Naive B cell (primary cell): Measurements from ENCODE around the gene HEMK1. TPM values are rescaled to one million over a fixed set of nuclear protein-coding genes. Genes with fewer than 3 reads are reported as not detected.

ENCODE experiments used
- ATAC-seq, 2 donors: fragments of 150-1000 bp; cut with Tn5 transposase; 2 replicates each; pipeline ENCODE4 v1.10.0; 2021; ENCODE audit warnings: low read depth in 2 of 2, mild to moderate bottlenecking in 2 of 2, moderate library complexity in 2 of 2
- DNase-seq: peaks from one replicate; pipeline ENCODE4 v3.0.0; 2022
- H3K27ac Mint-ChIP-seq, 6 donors: one replicate each; pipeline ENCODE4 v1.8.0; 2020 to 2022; ENCODE audit warnings: mild to moderate bottlenecking in 6 of 6, mixed read lengths in 6 of 6, moderate library complexity in 5 of 6, inconsistent platforms in 2 of 6
- H3K27me3 Mint-ChIP-seq, 3 donors: one replicate each; pipeline ENCODE4 v1.8.0; 2021 to 2022; ENCODE audit warnings: mixed read lengths in 3 of 3, mild to moderate bottlenecking in 1 of 3
- H3K36me3 Mint-ChIP-seq, 2 donors: one replicate each; pipeline ENCODE4 v1.8.0; 2020 to 2022; ENCODE audit warnings: mixed read lengths in 2 of 2, inconsistent platforms in 1 of 2, mild to moderate bottlenecking in 1 of 2
- H3K4me1 Mint-ChIP-seq, 3 donors: one replicate each; pipeline ENCODE4 v1.8.0; 2020 to 2022; ENCODE audit warnings: mixed read lengths in 3 of 3, inconsistent platforms in 1 of 3, mild to moderate bottlenecking in 1 of 3, moderate library complexity in 1 of 3
- H3K4me3 Mint-ChIP-seq, 8 donors: one replicate each; pipeline ENCODE4 v1.8.0; 2020 to 2022; ENCODE audit warnings: mild to moderate bottlenecking in 8 of 8, mixed read lengths in 8 of 8, moderate library complexity in 8 of 8, inconsistent platforms in 2 of 8
- H3K9me3 Mint-ChIP-seq, 7 donors: one replicate each; pipeline ENCODE4 v1.8.0; 2020 to 2022; ENCODE audit warnings: mixed read lengths in 7 of 7, mild to moderate bottlenecking in 5 of 7, inconsistent platforms in 2 of 7, moderate library complexity in 1 of 7
- polyA plus RNA-seq, 6 donors: library from polyadenylated mRNA; unstranded; fragments of 300-500 nt; fragmentation: Illumina TruSeq; gene quantifications; one replicate each; pipeline ENCODE4 v1.2.3, GENCODE V29; 2021; ENCODE audit warnings: low read depth in 6 of 6

The HEMK1 gene
- polyA plus RNA-seq, 6 donors from 2014 or later, result 18.2 to 44.6 (median 32.8) TPM

- peak overlapping the region in 1 of 8 donors; percentile 69 for H3K4me3 Mint-ChIP-seq
- DNase-seq, result no peak
- H3K4me1 Mint-ChIP-seq, result peaks cover 36 to 60% (median 56%) of the 10 kb centered on the region in 3 donors
- no peaks in the 10 kb centered on the region for H3K27me3 Mint-ChIP-seq
- H3K9me3 Mint-ChIP-seq, result no peaks in the 10 kb centered on the region
- H3K36me3 Mint-ChIP-seq, result no peaks in the 10 kb centered on the region
- peak overlapping the region in 4 of 6 donors; percentile 67 to 81 (median 74) for H3K27ac Mint-ChIP-seq
- ATAC-seq, result no peak
Observed at GRCh38 chr3:50603261-50604109, 34.2 kb downstream of the HEMK1 start.

- Mint-ChIP-seq H3K9me3 (no peaks in the 10 kb centered on the region), H3K4me1 (peaks cover 36 to 61% (median 56%) of the 10 kb centered on the region in 3 donors), H3K36me3 (no peaks in the 10 kb centered on the region), H3K27ac (peak overlapping the region in 3 of 6 donors; percentile 14 to 81 (median 31)), H3K4me3 (no peak overlapping the region), H3K27me3 (no peaks in the 10 kb centered on the region)
- DNase-seq, result no peak
- no peak for ATAC-seq
Observed at GRCh38 chr3:50604110-50604621, 34.8 kb downstream of the HEMK1 start.

GRCh38 chr3:50604628-50605588, 35.6 kb downstream of the HEMK1 start:
- ATAC-seq (peak; percentile 85), DNase-seq (peak; percentile 55)
- Mint-ChIP-seq H3K9me3 (no peaks in the 10 kb centered on the region), H3K36me3 (no peaks in the 10 kb centered on the region), H3K4me1 (peaks cover 36 to 61% (median 50%) of the 10 kb centered on the region in 3 donors), H3K27me3 (no peaks in the 10 kb centered on the region), H3K27ac (peak overlapping the region in 5 of 6 donors; percentile 81 to 98 (median 92)), H3K4me3 (peak overlapping the region in 5 of 8 donors; percentile 8 to 62 (median 26))

GRCh38 chr3:50605901-50606326, 36.6 kb downstream of the HEMK1 start:
- peak overlapping the region in 5 of 6 donors; percentile 81 to 98 (median 86) for H3K27ac Mint-ChIP-seq
- peaks cover 41 to 59% (median 49%) of the 10 kb centered on the region in 3 donors for H3K4me1 Mint-ChIP-seq
- ATAC-seq (no peak), DNase-seq (no peak)
- no peaks in the 10 kb centered on the region for H3K9me3 Mint-ChIP-seq
- no peaks in the 10 kb centered on the region for H3K36me3 Mint-ChIP-seq
- H3K27me3 Mint-ChIP-seq, result no peaks in the 10 kb centered on the region
- peak overlapping the region in 5 of 8 donors; percentile 4 to 73 (median 39) for H3K4me3 Mint-ChIP-seq

GRCh38 chr3:50606596-50606995, 37.3 kb downstream of the HEMK1 start:
- Mint-ChIP-seq H3K4me3 (no peak overlapping the region), H3K36me3 (no peaks in the 10 kb centered on the region), H3K27ac (no peak overlapping the region), H3K9me3 (no peaks in the 10 kb centered on the region), H3K4me1 (peaks cover 36 to 56% (median 48%) of the 10 kb centered on the region in 3 donors), H3K27me3 (no peaks in the 10 kb centered on the region)
- DNase-seq (no peak), ATAC-seq (no peak)

- Mint-ChIP-seq H3K36me3 (no peaks in the 10 kb centered on the region), H3K27me3 (no peaks in the 10 kb centered on the region), H3K27ac (peak overlapping the region in 1 of 6 donors; percentile 7), H3K4me1 (peaks cover 40 to 53% (median 50%) of the 10 kb centered on the region in 3 donors), H3K9me3 (no peaks in the 10 kb centered on the region), H3K4me3 (peak overlapping the region in 1 of 8 donors; percentile 47)
- ATAC-seq, result no peak
- no peak for DNase-seq
Observed at GRCh38 chr3:50607271-50608091, 38.2 kb downstream of the HEMK1 start.

- ATAC-seq, result no peak
- DNase-seq, result no peak
- Mint-ChIP-seq H3K27ac (no peak overlapping the region), H3K4me1 (peaks cover 40 to 53% (median 51%) of the 10 kb centered on the region in 3 donors), H3K9me3 (no peaks in the 10 kb centered on the region), H3K4me3 (peak overlapping the region in 1 of 8 donors; percentile 47), H3K27me3 (no peaks in the 10 kb centered on the region), H3K36me3 (no peaks in the 10 kb centered on the region)
Observed at GRCh38 chr3:50608278-50608677, 39.0 kb downstream of the HEMK1 start.

GRCh38 chr3:50609071-50609762, 39.9 kb downstream of the HEMK1 start:
- ATAC-seq, result no peak
- Mint-ChIP-seq H3K27ac (no peak overlapping the region), H3K9me3 (no peaks in the 10 kb centered on the region), H3K4me1 (peaks cover 43 to 52% (median 52%) of the 10 kb centered on the region in 3 donors), H3K36me3 (no peaks in the 10 kb centered on the region), H3K4me3 (peak overlapping the region in 5 of 8 donors; percentile 18 to 94 (median 53)), H3K27me3 (no peaks in the 10 kb centered on the region)
- DNase-seq, result no peak

GRCh38 chr3:50609763-50610085, 40.4 kb downstream of the HEMK1 start:
- no peak for DNase-seq
- Mint-ChIP-seq H3K4me3 (peak overlapping the region in 4 of 8 donors; percentile 42 to 94 (median 70)), H3K4me1 (peaks cover 40 to 49% (median 48%) of the 10 kb centered on the region in 3 donors), H3K27me3 (no peaks in the 10 kb centered on the region), H3K36me3 (no peaks in the 10 kb centered on the region), H3K27ac (no peak overlapping the region), H3K9me3 (no peaks in the 10 kb centered on the region)
- no peak for ATAC-seq

GRCh38 chr3:50610181-50610971, 41.1 kb downstream of the HEMK1 start:
- H3K9me3 Mint-ChIP-seq, result no peaks in the 10 kb centered on the region
- peak overlapping the region; percentile 78 to 94 (median 91) for H3K4me3 Mint-ChIP-seq
- ATAC-seq, result no peak
- DNase-seq, result no peak
- H3K27me3 Mint-ChIP-seq, result no peaks in the 10 kb centered on the region
- no peaks in the 10 kb centered on the region for H3K36me3 Mint-ChIP-seq
- H3K4me1 Mint-ChIP-seq, result peaks cover 34 to 42% (median 42%) of the 10 kb centered on the region in 3 donors
- H3K27ac Mint-ChIP-seq, result peak overlapping the region in 5 of 6 donors; percentile 53 to 96 (median 82)

- no peaks in the 10 kb centered on the region for H3K9me3 Mint-ChIP-seq
- no peaks in the 10 kb centered on the region for H3K27me3 Mint-ChIP-seq
- peak overlapping the region; percentile 53 to 96 (median 87) for H3K27ac Mint-ChIP-seq
- ATAC-seq, result no peak
- DNase-seq, result no peak
- peak overlapping the region; percentile 78 to 94 (median 91) for H3K4me3 Mint-ChIP-seq
- H3K4me1 Mint-ChIP-seq, result peaks cover 32 to 41% (median 40%) of the 10 kb centered on the region in 3 donors
- no peaks in the 10 kb centered on the region for H3K36me3 Mint-ChIP-seq
Observed at GRCh38 chr3:50610992-50611463, 41.7 kb downstream of the HEMK1 start.
